IPS DF 6.9 (cell line): ENCODE data around the gene LRRC3C.

ENCODE experiments used
- DNase-seq: peaks from one replicate; pipeline ENCODE4 v3.0.0-alpha.2; 2013; ENCODE audit warnings: low read depth, low spot score
- H3K27ac ChIP-seq: one replicate; pipeline ENCODE4 v1.5.1; 2013; ENCODE audit warnings: low read length, control low read depth
- H3K27me3 ChIP-seq: 2 replicates; pipeline ENCODE4 v1.6.1; 2013; ENCODE audit warnings: mild to moderate bottlenecking, low read length; ENCODE audit not compliant: control insufficient read depth, insufficient read depth
- H3K36me3 ChIP-seq: 2 replicates; pipeline ENCODE4 v1.6.1; 2013; ENCODE audit warnings: low read length; ENCODE audit not compliant: control insufficient read depth, insufficient read depth
- H3K4me1 ChIP-seq: 2 replicates; pipeline ENCODE4 v1.6.1; 2013; ENCODE audit warnings: low read length; ENCODE audit not compliant: control insufficient read depth, insufficient read depth
- H3K4me3 ChIP-seq: 2 replicates; pipeline ENCODE4 v1.5.1; 2013; ENCODE audit warnings: mild to moderate bottlenecking, low read length
- H3K9me3 ChIP-seq: 2 replicates; pipeline ENCODE4 v1.6.1; 2013; ENCODE audit warnings: low read length, inconsistent platforms; ENCODE audit not compliant: control insufficient read depth, insufficient read depth
- WGBS: extraction: QIAGEN DNeasy Blood & Tissue Kit; methylation state at CpG from one replicate; pipeline ENCODE4 v1.1.7; 2013; ENCODE audit warnings: mixed read lengths, missing lambda C conversion rate; ENCODE audit not compliant: insufficient read length, insufficient coverage; 5-methylcytosine and 5-hydroxymethylcytosine counted together

Gene LRRC3C

DNA sequence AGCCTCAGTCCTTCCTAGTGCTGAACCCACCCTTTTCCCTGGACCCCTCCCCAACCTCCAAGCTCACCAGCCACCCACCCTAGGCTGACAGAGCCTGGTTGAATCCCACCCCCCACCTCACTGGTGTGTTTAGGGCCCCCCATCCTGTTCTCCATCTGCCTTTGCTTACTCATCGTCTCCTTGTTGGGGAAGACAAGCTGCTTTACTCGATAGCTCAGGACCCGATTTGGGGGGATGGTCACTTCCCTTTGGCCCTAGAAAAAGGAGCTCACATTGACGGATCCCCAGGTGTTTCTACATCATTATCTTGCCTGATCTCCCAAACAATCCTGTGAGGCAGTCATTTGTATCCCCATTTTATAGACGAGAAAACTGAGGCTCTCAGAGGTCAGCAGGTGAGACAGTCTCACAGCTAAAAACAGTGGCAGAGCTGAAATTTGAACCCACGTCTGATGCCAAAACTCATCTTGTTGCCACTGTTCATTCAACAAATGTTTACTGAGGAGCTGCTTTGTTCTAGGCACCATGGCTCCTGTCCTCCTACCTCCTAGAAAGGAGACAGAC is 18.7 kb upstream of the LRRC3C start:
- Histone ChIP-seq H3K4me3 (no peak overlapping the region), H3K27ac (no peak overlapping the region), H3K36me3 (no peaks in the 10 kb centered on the region), H3K9me3 (no peaks in the 10 kb centered on the region), H3K27me3 (no peaks in the 10 kb centered on the region), H3K4me1 (no peaks in the 10 kb centered on the region)
- WGBS = no CpG with 5 or more reads among the region's 6 CpGs
- DNase-seq = no peak

GRCh38 chr17:39913989-39914388 is 13.5 kb upstream of the LRRC3C start:
- Histone ChIP-seq H3K4me3 (no peak overlapping the region), H3K36me3 (peaks cover under 1% of the 10 kb centered on the region; the same call in 1 of the 2 replicates), H3K27ac (no peak overlapping the region), H3K27me3 (no peaks in the 10 kb centered on the region), H3K9me3 (no peaks in the 10 kb centered on the region), H3K4me1 (no peaks in the 10 kb centered on the region)
- DNase-seq = no peak
- WGBS = no CpG with 5 or more reads among the region's 3 CpGs

GRCh38 chr17:39915559-39915958 is 12.0 kb upstream of the LRRC3C start:
- no CpG with 5 or more reads among the region's 4 CpGs for WGBS
- Histone ChIP-seq H3K9me3 (no peaks in the 10 kb centered on the region), H3K36me3 (peaks cover 4% of the 10 kb centered on the region), H3K4me3 (no peak overlapping the region), H3K27ac (no peak overlapping the region), H3K4me1 (no peaks in the 10 kb centered on the region), H3K27me3 (no peaks in the 10 kb centered on the region)
- DNase-seq = no peak

- Histone ChIP-seq H3K36me3 (peaks cover 12% of the 10 kb centered on the region), H3K9me3 (no peaks in the 10 kb centered on the region), H3K27ac (no peak overlapping the region), H3K4me3 (no peak overlapping the region), H3K4me1 (no peaks in the 10 kb centered on the region), H3K27me3 (no peaks in the 10 kb centered on the region)
- no peak for DNase-seq
- no CpG with 5 or more reads among the region's 7 CpGs for WGBS
Observed at GRCh38 chr17:39916918-39917317, 10.6 kb upstream of the LRRC3C start.

DNA sequence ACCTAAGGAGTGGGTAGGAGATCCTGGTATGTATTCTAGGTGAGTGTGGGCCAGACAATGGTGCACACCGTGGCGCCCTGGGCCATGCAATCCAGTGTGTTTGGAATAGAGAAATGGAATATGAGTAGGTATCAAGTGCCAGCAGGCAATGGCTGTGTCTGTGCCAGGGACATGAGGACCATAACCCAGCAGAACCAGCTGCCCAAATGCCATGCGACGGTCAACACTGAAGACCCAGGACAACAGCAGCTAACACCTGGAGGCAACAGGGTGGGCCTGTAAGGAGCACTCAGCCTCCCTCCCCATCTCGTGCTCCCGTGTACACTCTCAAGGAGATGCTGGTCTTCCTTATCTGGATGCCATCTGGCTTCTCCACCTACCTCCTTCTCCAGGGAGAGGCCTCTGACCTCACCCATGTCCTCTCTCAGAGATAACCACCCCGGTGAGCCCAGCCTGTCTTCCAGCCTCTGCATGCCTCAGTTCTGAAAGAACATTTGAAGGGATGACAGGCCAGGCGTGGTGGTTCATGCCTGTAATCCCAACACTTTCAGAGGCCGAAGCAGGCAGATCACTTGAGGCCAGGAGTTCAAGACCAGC is 8.3 kb upstream of the LRRC3C start:
- no peak for DNase-seq
- Histone ChIP-seq H3K4me3 (no peak overlapping the region), H3K27me3 (no peaks in the 10 kb centered on the region), H3K36me3 (peaks cover 27% of the 10 kb centered on the region), H3K9me3 (no peaks in the 10 kb centered on the region), H3K27ac (no peak overlapping the region), H3K4me1 (no peaks in the 10 kb centered on the region)
- no CpG with 5 or more reads among the region's 9 CpGs for WGBS

GRCh38 chr17:39920218-39921210 is 7.0 kb upstream of the LRRC3C start:
- no peaks in the 10 kb centered on the region for H3K9me3 ChIP-seq
- no peak overlapping the region for H3K27ac ChIP-seq
- H3K27me3 ChIP-seq = no peaks in the 10 kb centered on the region
- H3K4me3 ChIP-seq = no peak overlapping the region
- H3K36me3 ChIP-seq = peaks cover 27% of the 10 kb centered on the region
- no peak for DNase-seq
- WGBS = no CpG with 5 or more reads among the region's 19 CpGs
- H3K4me1 ChIP-seq = no peaks in the 10 kb centered on the region

DNA sequence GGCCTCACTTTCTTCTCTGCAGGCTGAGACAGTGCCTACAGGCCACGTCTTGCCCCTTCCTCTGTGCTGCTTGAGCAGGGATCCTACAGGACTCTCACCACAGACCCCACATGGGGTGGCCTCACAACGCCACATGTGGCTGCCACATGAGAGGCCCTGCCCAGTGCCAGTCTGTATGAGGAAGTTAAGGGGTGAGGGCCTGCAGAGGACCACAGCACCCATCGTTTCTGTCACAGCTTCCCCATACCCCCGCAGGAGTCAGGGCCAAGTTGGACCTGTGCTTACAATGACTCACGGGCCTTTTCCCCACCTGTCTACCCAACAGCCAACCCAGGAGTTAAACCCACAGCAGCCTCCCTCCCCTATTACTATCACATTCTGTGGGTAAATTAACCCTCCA is 6.2 kb upstream of the LRRC3C start:
- H3K36me3 ChIP-seq = peaks cover 27% of the 10 kb centered on the region
- no peak overlapping the region for H3K27ac ChIP-seq
- no CpG with 5 or more reads among the region's 5 CpGs for WGBS

GRCh38 chr17:39922006-39922405 is 5.5 kb upstream of the LRRC3C start:
- Histone ChIP-seq H3K4me1 (peaks cover 3% of the 10 kb centered on the region; the same call in 1 of the 2 replicates), H3K27ac (no peak overlapping the region), H3K9me3 (no peaks in the 10 kb centered on the region)

More for the DNA sequence above, 6.2 kb upstream of the LRRC3C start:
- Histone ChIP-seq H3K9me3 (no peaks in the 10 kb centered on the region), H3K4me3 (no peak overlapping the region), H3K27me3 (no peaks in the 10 kb centered on the region), H3K4me1 (peaks cover under 1% of the 10 kb centered on the region; the same call in 1 of the 2 replicates)
- DNase-seq = no peak

GRCh38 chr17:39923230-39923629 is 4.3 kb upstream of the LRRC3C start:
- H3K9me3 ChIP-seq = no peaks in the 10 kb centered on the region
- WGBS = no CpG with 5 or more reads among the region's 6 CpGs
- H3K36me3 ChIP-seq = peaks cover 27% of the 10 kb centered on the region

More at GRCh38 chr17:39922006-39922405, 5.5 kb upstream of the LRRC3C start:
- peaks cover 27% of the 10 kb centered on the region for H3K36me3 ChIP-seq
- H3K4me3 ChIP-seq = no peak overlapping the region
- no CpG with 5 or more reads among the region's 6 CpGs for WGBS
- H3K27me3 ChIP-seq = no peaks in the 10 kb centered on the region
- no peak for DNase-seq

GRCh38 chr17:39923836-39924690 is 3.5 kb upstream of the LRRC3C start:
- Histone ChIP-seq H3K9me3 (no peaks in the 10 kb centered on the region), H3K4me1 (peaks cover 3% of the 10 kb centered on the region; the same call in 1 of the 2 replicates), H3K36me3 (peaks cover 26% of the 10 kb centered on the region), H3K4me3 (no peak overlapping the region), H3K27ac (no peak overlapping the region), H3K27me3 (no peaks in the 10 kb centered on the region)
- WGBS = no CpG with 5 or more reads among the region's 17 CpGs
- no peak for DNase-seq

More at GRCh38 chr17:39923230-39923629, 4.3 kb upstream of the LRRC3C start:
- no peaks in the 10 kb centered on the region for H3K27me3 ChIP-seq
- DNase-seq = no peak
- H3K4me1 ChIP-seq = peaks cover 3% of the 10 kb centered on the region; the same call in 1 of the 2 replicates
- no peak overlapping the region for H3K4me3 ChIP-seq
- H3K27ac ChIP-seq = no peak overlapping the region
